HepG2 (cell line): ENCODE measurements around the gene NUBP2. TPM values are rescaled to one million over a fixed set of nuclear protein-coding genes. Genes with fewer than 3 reads are reported as not detected.

Experiments
- EEA1 ChIP-seq: sonication (generic); formaldehyde crosslinking; IDR thresholded peaks from 2 replicates; pipeline ENCODE4 v1.5.1; 2020; ENCODE audit warnings: mild to moderate bottlenecking, missing genetic modification reagents, borderline replicate concordance
- EP300 ChIP-seq, 3 experiments: sonication (generic) in 1 of 3; formaldehyde crosslinking in 1 of 3; IDR thresholded peaks; 2 replicates each; pipeline versions ENCODE4 v1.5.1 to v1.6.1; 2011 to 2020; ENCODE audit warnings: low read depth in 2 of 3, low read length in 2 of 3, borderline replicate concordance in 1 of 3, improper control_type of control experiment in 1 of 3, mild to moderate bottlenecking in 1 of 3, missing genetic modification reagents in 1 of 3, moderate library complexity in 1 of 3
- FIP1L1 ChIP-seq: fragments of 200-400 bp; formaldehyde crosslinking; IDR thresholded peaks from 2 replicates; pipeline ENCODE4 v1.6.1; 2018; ENCODE audit warnings: low read depth, mild to moderate bottlenecking, low read length, moderate library complexity, borderline replicate concordance; ENCODE audit not compliant: insufficient read depth
- HOXA7 ChIP-seq: sonication (generic); formaldehyde crosslinking; IDR thresholded peaks from 2 replicates; pipeline ENCODE4 v1.8.1; 2022; ENCODE audit warnings: mild to moderate bottlenecking, missing genetic modification reagents, moderate library complexity
- KLF15 ChIP-seq: sonication (generic); formaldehyde crosslinking; IDR thresholded peaks from 2 replicates; pipeline ENCODE4 v1.8.1; 2023; ENCODE audit warnings: borderline replicate concordance, mild to moderate bottlenecking, inconsistent platforms, missing genetic modification reagents, mixed read lengths
- MEIS1 ChIP-seq: sonication (generic); formaldehyde crosslinking; IDR thresholded peaks from 2 replicates; pipeline ENCODE4 v1.9.0; 2021; ENCODE audit warnings: mild to moderate bottlenecking, missing genetic modification reagents, moderate library complexity, borderline replicate concordance
- PAXIP1 ChIP-seq: sonication (generic); formaldehyde crosslinking; conservative IDR thresholded peaks from 2 replicates; pipeline ENCODE4 v1.4.0; 2020; ENCODE audit warnings: mild to moderate bottlenecking, missing genetic modification reagents, moderate library complexity
- PHB2 ChIP-seq: fragments of 450-650 bp; IDR thresholded peaks from 2 replicates; pipeline ENCODE4 v1.6.1; 2018; ENCODE audit not compliant: partially characterized antibody
- TAF1 ChIP-seq: sonication (generic); formaldehyde crosslinking; IDR thresholded peaks from 2 replicates; pipeline ENCODE4 v1.4.0; 2020; ENCODE audit warnings: missing genetic modification reagents
- ZNF550 ChIP-seq: sonication (generic); formaldehyde crosslinking; IDR thresholded peaks from 2 replicates; pipeline ENCODE4 v1.4.0; 2020; ENCODE audit warnings: mild to moderate bottlenecking, missing genetic modification reagents, borderline replicate concordance
- ZNF552 ChIP-seq: sonication (generic); formaldehyde crosslinking; IDR thresholded peaks from 2 replicates; pipeline ENCODE4 v1.9.0; 2022; ENCODE audit warnings: missing genetic modification reagents, mild to moderate bottlenecking, borderline replicate concordance
- ZNF574 ChIP-seq: sonication (generic); formaldehyde crosslinking; IDR thresholded peaks from 2 replicates; pipeline ENCODE4 v1.4.0; 2020; ENCODE audit warnings: missing genetic modification reagents
- ZNF597 ChIP-seq: sonication (generic); formaldehyde crosslinking; IDR thresholded peaks from 2 replicates; pipeline ENCODE4 v1.5.0; 2020; ENCODE audit warnings: missing genetic modification reagents
- ZNF850 ChIP-seq: sonication (generic); formaldehyde crosslinking; conservative IDR thresholded peaks from 2 replicates; pipeline ENCODE4 v1.9.0; 2021; ENCODE audit warnings: mild to moderate bottlenecking, missing genetic modification reagents
- polyA plus RNA-seq, 8 experiments: library from polyadenylated mRNA; depleted of rRNA in 3 of 8; stranded (reverse) in 7 of 8; unstranded in 1 of 8; fragments of >200 nt; fragmentation: Illumina TruSeq in 4 of 8; extraction: Trizol in 4 of 8; gene quantifications; 2 replicates each; pipeline versions ENCODE4 v1.2.1 to v1.2.3, GENCODE V29; 2011 to 2016; ENCODE audit warnings: low read depth in 4 of 8, missing spikeins in 1 of 8, mixed read lengths in 1 of 8; ENCODE audit not compliant: insufficient read depth in 1 of 8
- total RNA-seq, 5 experiments: library from RNA; depleted of rRNA; stranded (reverse); fragments of >200 nt; fragmentation: Illumina TruSeq; extraction: Trizol; gene quantifications; 2 replicates each; pipeline ENCODE4 v1.2.3, GENCODE V29; 2016; ENCODE audit warnings: low read depth in 1 of 5
- TF ChIP-seq, protein P1 (sequence below): sonication (generic); formaldehyde crosslinking; IDR thresholded peaks from 2 replicates; pipeline ENCODE4 v1.4.0; 2020; ENCODE audit warnings: missing genetic modification reagents, mild to moderate bottlenecking, borderline replicate concordance
- TF ChIP-seq, protein P2 (sequence below): sonication (generic); formaldehyde crosslinking; IDR thresholded peaks from 2 replicates; pipeline ENCODE4 v1.4.0; 2020; ENCODE audit warnings: mild to moderate bottlenecking, missing genetic modification reagents

Gene NUBP2
- total and polyA plus RNA-seq, 2 of the 13 experiments (the other 11 are each of a cell fraction or from before 2014, with no cell fraction given): 25.7 to 61.5 TPM

GRCh38 chr16:1794221-1794871 is 11.6 kb downstream of the NUBP2 start (continued):
- TF ChIP-seq, protein P1, sequence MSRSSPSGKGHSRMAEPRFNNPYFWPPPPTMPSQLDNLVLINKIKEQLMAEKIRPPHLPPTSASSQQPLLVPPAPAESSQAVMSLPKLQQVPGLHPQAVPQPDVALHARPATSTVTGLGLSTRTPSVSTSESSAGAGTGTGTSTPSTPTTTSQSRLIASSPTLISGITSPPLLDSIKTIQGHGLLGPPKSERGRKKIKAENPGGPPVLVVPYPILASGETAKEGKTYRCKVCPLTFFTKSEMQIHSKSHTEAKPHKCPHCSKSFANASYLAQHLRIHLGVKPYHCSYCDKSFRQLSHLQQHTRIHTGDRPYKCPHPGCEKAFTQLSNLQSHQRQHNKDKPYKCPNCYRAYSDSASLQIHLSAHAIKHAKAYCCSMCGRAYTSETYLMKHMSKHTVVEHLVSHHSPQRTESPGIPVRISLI (CRISPR knock-in tag): 0 out of 2 replicates have a peak, but pooled peaks have one; percentile 36
- no peak for TF ChIP-seq MEIS1
- TF ChIP-seq KLF15 (CRISPR knock-in tag): no peak
- no peak for TF ChIP-seq ZNF597 (CRISPR knock-in tag)
- TF ChIP-seq PAXIP1 (CRISPR knock-in tag): peak; percentile 84
- no peak for TF ChIP-seq PHB2
- TF ChIP-seq, protein P2, sequence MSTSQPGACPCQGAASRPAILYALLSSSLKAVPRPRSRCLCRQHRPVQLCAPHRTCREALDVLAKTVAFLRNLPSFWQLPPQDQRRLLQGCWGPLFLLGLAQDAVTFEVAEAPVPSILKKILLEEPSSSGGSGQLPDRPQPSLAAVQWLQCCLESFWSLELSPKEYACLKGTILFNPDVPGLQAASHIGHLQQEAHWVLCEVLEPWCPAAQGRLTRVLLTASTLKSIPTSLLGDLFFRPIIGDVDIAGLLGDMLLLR (CRISPR knock-in tag): peak; percentile 50; the same call in 1 of the 2 replicates
- TF ChIP-seq FIP1L1: no peak
- peak in 1 of 2 experiments; percentile 49; a peak in 1 of 4 replicates for TF ChIP-seq EP300 (IDR thresholded peaks at IDR 0.05; ENCODE audit: low read depth in 2 of 2, low read length in 2 of 2)
- no peak for TF ChIP-seq EP300 (CRISPR knock-in tag; IDR thresholded peaks at IDR 0.05; ENCODE audit: borderline replicate concordance)
- no peak for TF ChIP-seq HOXA7 (CRISPR knock-in tag)
- no peak for TF ChIP-seq ZNF552 (CRISPR knock-in tag)
- no peak for TF ChIP-seq ZNF850 (CRISPR knock-in tag)
- TF ChIP-seq TAF1 (CRISPR knock-in tag): no peak; the same call in 1 of the 2 replicates
- TF ChIP-seq EEA1: peak; percentile 38; the same call in 1 of the 2 replicates
- TF ChIP-seq ZNF550 (CRISPR knock-in tag): no peak
- peak; percentile 12 for TF ChIP-seq ZNF574 (CRISPR knock-in tag)
